ENCODE measurements around the gene FAM32A.

DNA sequence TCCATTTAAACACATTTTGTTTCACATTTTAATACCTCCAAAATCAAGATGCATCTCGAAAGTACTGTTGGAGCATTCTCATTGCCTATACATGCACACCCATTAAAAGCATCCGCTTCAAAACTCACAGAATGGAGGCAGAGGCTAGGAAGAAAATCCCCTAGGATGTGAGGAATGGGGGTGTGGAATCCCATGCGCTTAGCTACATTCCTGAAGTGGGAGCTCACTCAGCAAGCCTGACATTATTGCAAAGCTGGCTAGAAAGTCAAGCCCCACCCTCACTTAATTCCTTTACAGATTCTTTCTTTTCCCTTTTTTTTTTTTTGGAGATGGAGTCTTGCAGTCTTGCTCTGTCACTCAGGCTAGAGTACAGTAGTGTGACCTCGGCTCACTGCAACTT lies 4.6 kb upstream of the FAM32A start:
- TF ChIP-seq ZNF274 (IDR thresholded peaks at IDR 0.05; ENCODE audit: low read depth, low read length) (no peak), SUZ12 (IDR thresholded peaks at IDR 0.05; ENCODE audit: extremely low read depth, insufficient read depth, insufficient read length) (no peak), YY1 (IDR thresholded peaks at IDR 0.05; ENCODE audit: insufficient read depth, insufficient read length) (no peak)
